B cell (primary cell): Measurements from ENCODE around the gene KLF16. TPM values are rescaled to one million over a fixed set of nuclear protein-coding genes. Genes with fewer than 3 reads are reported as not detected.

Source experiments
- ATAC-seq: fragments of 200-7000 bp; cut with Tn5 transposase; one replicate; pipeline ENCODE4 v1.10.0; 2021; ENCODE audit warnings: low read depth, mild to moderate bottlenecking, moderate number of reproducible peaks, moderate library complexity
- CTCF ChIA-PET: fragments of 350-600 bp; sonication (Branson Sonifier 250); formaldehyde crosslinking; loops from one replicate; lab custom pipeline; 2021; ENCODE audit warnings: antibody characterized with exemption, inconsistent platforms; lab: Charles Lee
- POLR2A ChIA-PET: fragments of 350-600 bp; sonication (Branson Sonifier 250); formaldehyde crosslinking; loops from one replicate; lab custom pipeline; 2021; ENCODE audit warnings: antibody characterized with exemption; lab: Charles Lee
- DNase-seq: peaks from one replicate; pipeline ENCODE4 v3.0.0; 2013
- H2AFZ ChIP-seq: 2 replicates; pipeline ENCODE4 v1.6.1; 2012; ENCODE audit warnings: mild to moderate bottlenecking, low read depth, low read length; ENCODE audit not compliant: insufficient read depth, poor library complexity, severe bottlenecking
- H3K27ac ChIP-seq, 2 donors: 1 replicate in 1 of 2; 2 replicates in 1 of 2; pipeline ENCODE4 v1.5.1; 2012 to 2013; ENCODE audit warnings: low read length in 2 of 2, mild to moderate bottlenecking in 2 of 2, moderate library complexity in 1 of 2
- H3K27me3 ChIP-seq, 4 experiments: fragments of 200-600 bp in 1 of 4; sonication (generic) in 1 of 4; replicated peaks in 1 of 4; 1 replicate in 2 of 4; 2 replicates in 2 of 4; pipeline versions ENCODE4 v1.6.1 to v1.7.0; 2013 to 2016; ENCODE audit warnings: low read length in 3 of 4, mild to moderate bottlenecking in 2 of 4, mixed read lengths in 1 of 4, moderate library complexity in 1 of 4; ENCODE audit not compliant: insufficient read depth in 4 of 4, control insufficient read depth in 3 of 4; ENCODE audit errors: control extremely low read depth in 1 of 4
- H3K36me3 ChIP-seq, 2 experiments: replicated peaks in 1 of 2; 1 replicate in 1 of 2; 2 replicates in 1 of 2; pipeline versions ENCODE4 v1.6.1 to v1.7.1; 2013; ENCODE audit warnings: low read length in 1 of 2; ENCODE audit not compliant: insufficient read depth in 2 of 2, control insufficient read depth in 1 of 2; ENCODE audit errors: control extremely low read depth in 1 of 2, extremely low read depth in 1 of 2
- H3K4me1 ChIP-seq, 2 donors: fragments of 200-600 bp in 1 of 2; sonication (generic) in 1 of 2; 1 replicate in 1 of 2; 2 replicates in 1 of 2; pipeline versions ENCODE4 v1.5.1 to v1.6.1; 2013 to 2017; ENCODE audit warnings: low read length in 2 of 2; ENCODE audit not compliant: control insufficient read depth in 2 of 2, insufficient read depth in 2 of 2
- H3K4me2 ChIP-seq: replicated peaks from 2 replicates; pipeline ENCODE3; 2012; ENCODE audit warnings: mild to moderate bottlenecking, low read depth, low read length; ENCODE audit not compliant: poor library complexity, severe bottlenecking
- H3K4me3 ChIP-seq, 5 experiments: fragments of 200-600 bp in 1 of 5; sonication (generic) in 1 of 5; 1 replicate in 3 of 5; 2 replicates in 2 of 5; pipeline versions ENCODE4 v1.5.1 to v1.7.0; 2011 to 2016; ENCODE audit warnings: low read length in 4 of 5, mild to moderate bottlenecking in 4 of 5, low read depth in 2 of 5, control low read depth in 1 of 5, moderate library complexity in 1 of 5; ENCODE audit not compliant: insufficient read depth in 1 of 5; ENCODE audit errors: control extremely low read depth in 1 of 5, extremely low read depth in 1 of 5
- H3K79me2 ChIP-seq: fragments of 200-600 bp; sonication (generic); one replicate; pipeline ENCODE4 v1.6.0; 2016; ENCODE audit warnings: low read length; ENCODE audit not compliant: control insufficient read depth, insufficient read depth
- H3K9ac ChIP-seq: fragments of 200-600 bp; sonication (generic); 2 replicates; pipeline ENCODE4 v1.6.1; 2017; ENCODE audit warnings: mild to moderate bottlenecking, low read length, moderate library complexity
- H3K9me3 ChIP-seq, 3 donors: one replicate each; pipeline versions ENCODE4 v1.6.1 to v1.7.1; 2013; ENCODE audit warnings: low read length in 2 of 3; ENCODE audit not compliant: control insufficient read depth in 2 of 3, insufficient read depth in 1 of 3; ENCODE audit errors: control extremely low read depth in 1 of 3
- H4K20me1 ChIP-seq: 2 replicates; pipeline ENCODE4 v1.6.0; 2012; ENCODE audit warnings: mild to moderate bottlenecking, low read length; ENCODE audit not compliant: insufficient read depth, control insufficient read depth, poor library complexity, severe bottlenecking
- H3K27ac Mint-ChIP-seq: one replicate; pipeline ENCODE4 v1.8.0; 2021; ENCODE audit warnings: mixed read lengths
- H3K27me3 Mint-ChIP-seq: one replicate; pipeline ENCODE4 v1.8.0; 2021; ENCODE audit warnings: mixed read lengths
- H3K4me1 Mint-ChIP-seq: one replicate; pipeline ENCODE4 v1.8.0; 2021; ENCODE audit warnings: mixed read lengths
- H3K4me3 Mint-ChIP-seq: one replicate; pipeline ENCODE4 v1.8.0; 2021; ENCODE audit warnings: mixed read lengths
- H3K9me3 Mint-ChIP-seq: one replicate; pipeline ENCODE4 v1.8.0; 2022; ENCODE audit warnings: mixed read lengths; ENCODE audit not compliant: insufficient read depth
- EZH2 ChIP-seq: IDR thresholded peaks from 2 replicates; pipeline ENCODE4 v1.6.1; 2012; ENCODE audit warnings: borderline replicate concordance, low read depth, mild to moderate bottlenecking, moderate library complexity, low read length; ENCODE audit not compliant: insufficient read depth, poor library complexity, severe bottlenecking
- WGBS: methylation state at CpG from one replicate; pipeline ENCODE4 v1.1.5; 2013; ENCODE audit warnings: missing lambda C conversion rate; ENCODE audit not compliant: insufficient coverage; 5-methylcytosine and 5-hydroxymethylcytosine counted together
- intact Hi-C: fragments of 100-400 bp; cut with micrococcal nuclease; formaldehyde crosslinking; loops from one replicate; pipeline ENCODE4 v1.10.0; 2022
- polyA plus RNA-seq: library from polyadenylated mRNA; depleted of rRNA; stranded (reverse); fragments of >200 nt; gene quantifications from 2 replicates; pipeline ENCODE4 v1.2.3, GENCODE V29; 2012
- total RNA-seq, 2 donors: library from RNA; stranded (reverse); fragments of 120-200 nt in 1 of 2; gene quantifications; 1 replicate in 1 of 2; 2 replicates in 1 of 2; pipeline versions ENCODE4 v1.2.3 to v1.2.4, GENCODE V29; 2013 to 2022
- TF ChIP-seq, protein P1 (sequence below): fragments of 200-600 bp; IDR thresholded peaks from one replicate; pipeline ENCODE4 v1.8.0; 2022; ENCODE audit warnings: antibody characterized with exemption, mild to moderate bottlenecking

The KLF16 gene
- total and polyA plus RNA-seq, 2 donors (not counting 1 experiment from before 2014, with no cell fraction given) = 29.7 to 49.0 TPM

DNA sequence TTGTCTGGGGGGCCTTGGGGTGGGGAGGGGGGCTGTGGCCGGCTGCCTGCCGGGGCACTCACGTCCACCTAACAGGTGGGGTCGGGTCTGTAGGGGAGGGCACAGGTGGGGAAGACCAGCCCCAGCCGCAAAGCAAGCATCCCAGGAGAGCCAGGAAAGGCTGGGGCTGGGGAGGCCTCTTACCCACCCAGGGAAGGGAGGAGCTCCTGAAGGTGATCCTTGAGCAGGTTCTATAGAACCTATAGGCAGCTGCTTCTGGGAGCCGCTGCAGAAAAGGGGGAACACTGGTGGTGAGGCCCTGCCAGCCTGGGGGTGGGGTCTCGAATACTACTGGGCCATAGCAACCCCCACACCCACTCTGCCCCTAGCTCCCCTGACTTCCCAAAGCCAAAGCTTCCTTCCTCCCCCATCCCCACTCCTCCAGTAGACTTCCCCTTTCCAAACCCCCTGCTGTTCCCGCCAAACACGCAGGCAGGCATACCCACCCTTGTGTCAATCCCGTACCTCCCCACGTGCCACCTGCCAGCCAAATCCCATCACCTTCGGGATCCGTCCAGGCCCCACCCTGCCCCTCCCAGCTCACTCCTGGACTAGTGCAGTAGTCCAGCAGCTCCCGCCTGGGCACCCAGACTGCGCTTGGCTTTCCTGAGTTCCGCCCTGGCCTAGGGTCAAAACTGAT is 5.6 kb downstream of the KLF16 start:
- H3K9me3 ChIP-seq = no peaks in the 10 kb centered on the region
- no peaks in the 10 kb centered on the region for H3K9me3 Mint-ChIP-seq
- peaks cover 80% of the 10 kb centered on the region for H3K79me2 ChIP-seq
- H3K4me2 ChIP-seq = peak overlapping the region; percentile 97
- WGBS = 36% methylated on average over 13 of the region's 16 CpGs
- peaks cover 69% of the 10 kb centered on the region for H3K4me1 Mint-ChIP-seq
- H3K27me3 Mint-ChIP-seq = no peaks in the 10 kb centered on the region
- no peaks in the 10 kb centered on the region for H3K27me3 ChIP-seq
- DNase-seq (peak; percentile 42), ATAC-seq (no peak)
- peak overlapping the region; percentile 85 for H3K27ac Mint-ChIP-seq
- H3K27ac ChIP-seq = peak overlapping the region; percentile 61 to 79
- peaks cover 0 to 4% of the 10 kb centered on the region in 2 experiments for H3K36me3 ChIP-seq
- H3K4me3 ChIP-seq = peak overlapping the region in 2 of 5 experiments; percentile 25 to 70
- intact Hi-C loops = no loop called here
- ChIA-PET CTCF (interaction anchor here (1.4 kb wide), 1 partner anchor 9 kb away, joined by 4 read pairs; no protein-coding TSS in a partner anchor), POLR2A (interaction anchor here (0.6 to 1.9 kb wide), 4 partner anchors 9 to 764 kb away, joined by 3 to 6 read pairs (median 5); partner anchors contain the start of gene REXO1)
- TF ChIP-seq EZH2 = no peak
- TF ChIP-seq, protein P1, sequence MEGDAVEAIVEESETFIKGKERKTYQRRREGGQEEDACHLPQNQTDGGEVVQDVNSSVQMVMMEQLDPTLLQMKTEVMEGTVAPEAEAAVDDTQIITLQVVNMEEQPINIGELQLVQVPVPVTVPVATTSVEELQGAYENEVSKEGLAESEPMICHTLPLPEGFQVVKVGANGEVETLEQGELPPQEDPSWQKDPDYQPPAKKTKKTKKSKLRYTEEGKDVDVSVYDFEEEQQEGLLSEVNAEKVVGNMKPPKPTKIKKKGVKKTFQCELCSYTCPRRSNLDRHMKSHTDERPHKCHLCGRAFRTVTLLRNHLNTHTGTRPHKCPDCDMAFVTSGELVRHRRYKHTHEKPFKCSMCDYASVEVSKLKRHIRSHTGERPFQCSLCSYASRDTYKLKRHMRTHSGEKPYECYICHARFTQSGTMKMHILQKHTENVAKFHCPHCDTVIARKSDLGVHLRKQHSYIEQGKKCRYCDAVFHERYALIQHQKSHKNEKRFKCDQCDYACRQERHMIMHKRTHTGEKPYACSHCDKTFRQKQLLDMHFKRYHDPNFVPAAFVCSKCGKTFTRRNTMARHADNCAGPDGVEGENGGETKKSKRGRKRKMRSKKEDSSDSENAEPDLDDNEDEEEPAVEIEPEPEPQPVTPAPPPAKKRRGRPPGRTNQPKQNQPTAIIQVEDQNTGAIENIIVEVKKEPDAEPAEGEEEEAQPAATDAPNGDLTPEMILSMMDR = no peak
- H4K20me1 ChIP-seq = peaks cover 93% of the 10 kb centered on the region
- H3K4me3 Mint-ChIP-seq = peak overlapping the region; percentile 68
- peaks cover 64 to 86% of the 10 kb centered on the region in 2 donors for H3K4me1 ChIP-seq
- no peak overlapping the region for H2AFZ ChIP-seq
- H3K9ac ChIP-seq = peak overlapping the region; percentile 74
